Ishikawa (cell line): ENCODE measurements around the gene SDK1.

Experiments
- CEBPB ChIP-seq: IDR thresholded peaks from 2 replicates; pipeline ENCODE4 v1.6.1; 2012
- CREB1 ChIP-seq: IDR thresholded peaks from 2 replicates; pipeline ENCODE4 v1.6.1; 2012; ENCODE audit warnings: low read depth
- EGR1 ChIP-seq: IDR thresholded peaks from 2 replicates; pipeline ENCODE4 v1.6.1; 2012
- EP300 ChIP-seq: IDR thresholded peaks from 2 replicates; pipeline ENCODE4 v1.6.1; 2012; ENCODE audit warnings: borderline replicate concordance
- FOXM1 ChIP-seq: IDR thresholded peaks from 2 replicates; pipeline ENCODE4 v1.6.1; 2012; ENCODE audit warnings: low read depth, borderline replicate concordance
- MAX ChIP-seq: IDR thresholded peaks from 2 replicates; pipeline ENCODE4 v1.6.1; 2012
- NFIC ChIP-seq: IDR thresholded peaks from 2 replicates; pipeline ENCODE4 v1.6.1; 2012
- RAD21 ChIP-seq: IDR thresholded peaks from 2 replicates; pipeline ENCODE4 v1.6.1; 2012; ENCODE audit warnings: low read depth
- REST ChIP-seq: IDR thresholded peaks from 2 replicates; pipeline ENCODE4 v1.6.1; 2012; ENCODE audit warnings: low read depth, mild to moderate bottlenecking
- TAF1 ChIP-seq: IDR thresholded peaks from 2 replicates; pipeline ENCODE4 v1.6.1; 2012; ENCODE audit warnings: low read depth, mild to moderate bottlenecking
- TCF12 ChIP-seq: IDR thresholded peaks from 2 replicates; pipeline ENCODE4 v1.6.1; 2012; ENCODE audit warnings: low read depth
- TEAD4 ChIP-seq: IDR thresholded peaks from 2 replicates; pipeline ENCODE4 v1.6.1; 2012
- USF1 ChIP-seq: IDR thresholded peaks from 2 replicates; pipeline ENCODE4 v1.6.1; 2012
- YY1 ChIP-seq: IDR thresholded peaks from 2 replicates; pipeline ENCODE4 v1.6.1; 2012; ENCODE audit warnings: low read depth
- ZBTB7A ChIP-seq: IDR thresholded peaks from 2 replicates; pipeline ENCODE4 v1.6.1; 2012; ENCODE audit warnings: low read depth

Gene SDK1

GRCh38 chr7:4091767-4092166 lies 790.7 kb downstream of the SDK1 start:
- TF ChIP-seq ZBTB7A, result no peak
- TF ChIP-seq CEBPB, result no peak
- no peak for TF ChIP-seq TAF1
- TF ChIP-seq EGR1, result no peak
- TF ChIP-seq TEAD4, result no peak
- TF ChIP-seq EP300, result no peak
- TF ChIP-seq FOXM1, result no peak
- TF ChIP-seq RAD21, result no peak
- no peak for TF ChIP-seq REST
- no peak for TF ChIP-seq NFIC
- TF ChIP-seq USF1, result no peak
- no peak for TF ChIP-seq TCF12

- no peak for TF ChIP-seq TEAD4
- no peak for TF ChIP-seq USF1
- no peak for TF ChIP-seq ZBTB7A
- no peak for TF ChIP-seq RAD21
- TF ChIP-seq FOXM1, result no peak
- no peak for TF ChIP-seq CREB1
- TF ChIP-seq EGR1, result no peak
- TF ChIP-seq YY1, result no peak
- TF ChIP-seq TAF1, result no peak
- no peak for TF ChIP-seq CEBPB
- no peak for TF ChIP-seq REST
- no peak for TF ChIP-seq EP300
- TF ChIP-seq NFIC, result no peak
- no peak for TF ChIP-seq MAX
- TF ChIP-seq TCF12, result no peak
Measured at GRCh38 chr7:4093035-4093434, 792.0 kb downstream of the SDK1 start.

- TF ChIP-seq CREB1, result no peak
- no peak for TF ChIP-seq FOXM1
- no peak for TF ChIP-seq REST
- TF ChIP-seq NFIC, result no peak
Measured at GRCh38 chr7:4093483-4093882, 792.4 kb downstream of the SDK1 start.

- TF ChIP-seq CEBPB (no peak), TAF1 (no peak), FOXM1 (no peak), YY1 (no peak), RAD21 (no peak), ZBTB7A (no peak), REST (no peak), USF1 (no peak), CREB1 (no peak), NFIC (no peak), TCF12 (no peak), MAX (no peak), TEAD4 (no peak), EP300 (no peak), EGR1 (no peak)
Measured at GRCh38 chr7:4097001-4097609, 796.1 kb downstream of the SDK1 start.
